SK-N-SH treated with all-trans-retinoic acid at 6 μM for 48 hours (cell line): Measurements from ENCODE around the gene MMP14.

ENCODE experiments used
- ATAC-seq: fragments of 200-7000 bp; cut with Tn5 transposase; 3 replicates; pipeline ENCODE4 v1.9.1; 2020; ENCODE audit warnings: mild to moderate bottlenecking, moderate library complexity
- BACH2 ChIP-seq: fragments of 250-450 bp; sonication (Bioruptor Pico); IDR thresholded peaks from 2 replicates; pipeline ENCODE4 v1.9.0; 2021; ENCODE audit warnings: mild to moderate bottlenecking, borderline replicate concordance
- ESRRG ChIP-seq: fragments of 250-450 bp; sonication (Bioruptor Pico); IDR thresholded peaks from 2 replicates; pipeline ENCODE4 v1.6.1; 2021; ENCODE audit warnings: mild to moderate bottlenecking
- GLIS3 ChIP-seq: fragments of 250-450 bp; sonication (Bioruptor Pico); IDR thresholded peaks from 2 replicates; pipeline ENCODE4 v1.5.0; 2020; ENCODE audit warnings: mild to moderate bottlenecking, moderate library complexity
- OSR1 ChIP-seq: fragments of 250-450 bp; sonication (Bioruptor Pico); IDR thresholded peaks from 2 replicates; pipeline ENCODE4 v1.8.0; 2022; ENCODE audit warnings: moderate library complexity, mild to moderate bottlenecking, inconsistent platforms
- PATZ1 ChIP-seq: fragments of 250-450 bp; sonication (Bioruptor Pico); IDR thresholded peaks from 2 replicates; pipeline ENCODE4 v1.8.0; 2020; ENCODE audit warnings: mild to moderate bottlenecking, moderate library complexity, borderline replicate concordance
- PPARA ChIP-seq: fragments of 250-450 bp; sonication (Bioruptor Pico); IDR thresholded peaks from 2 replicates; pipeline ENCODE4 v1.5.0; 2020; ENCODE audit warnings: mild to moderate bottlenecking, borderline replicate concordance
- RARB ChIP-seq: fragments of 250-450 bp; sonication (Bioruptor Pico); IDR thresholded peaks from 2 replicates; pipeline ENCODE4 v1.8.0; 2021; ENCODE audit warnings: mild to moderate bottlenecking, moderate library complexity
- SNAI2 ChIP-seq: fragments of 250-450 bp; sonication (Bioruptor Pico); IDR thresholded peaks from 2 replicates; pipeline ENCODE4 v1.5.0; 2020; ENCODE audit warnings: mild to moderate bottlenecking, moderate library complexity
- TOX ChIP-seq: fragments of 250-450 bp; sonication (Bioruptor Pico); IDR thresholded peaks from 2 replicates; pipeline ENCODE4 v1.8.0; 2021; ENCODE audit warnings: mild to moderate bottlenecking, moderate library complexity, borderline replicate concordance
- ZFP3 ChIP-seq: fragments of 250-450 bp; sonication (Bioruptor Pico); IDR thresholded peaks from 2 replicates; pipeline ENCODE4 v1.5.0; 2020; ENCODE audit warnings: mild to moderate bottlenecking, moderate library complexity
- ZFP30 ChIP-seq: fragments of 450-650 bp; formaldehyde crosslinking; IDR thresholded peaks from 2 replicates; pipeline ENCODE4 v1.5.0; 2022; ENCODE audit warnings: mild to moderate bottlenecking, moderate library complexity
- ZNF565 ChIP-seq: fragments of 450-650 bp; formaldehyde crosslinking; conservative IDR thresholded peaks from 2 replicates; pipeline ENCODE4 v1.5.0; 2020; ENCODE audit warnings: low read depth, mild to moderate bottlenecking, moderate library complexity
- ZNF70 ChIP-seq: fragments of 450-650 bp; formaldehyde crosslinking; IDR thresholded peaks from 2 replicates; pipeline ENCODE4 v1.5.0; 2020; ENCODE audit warnings: mild to moderate bottlenecking, moderate library complexity
- ZNF8 ChIP-seq: fragments of 450-650 bp; formaldehyde crosslinking; IDR thresholded peaks from 2 replicates; pipeline ENCODE4 v1.5.0; 2020; ENCODE audit warnings: mild to moderate bottlenecking, moderate library complexity
- TF ChIP-seq, protein P1 (sequence below): fragments of 250-450 bp; sonication (Bioruptor Pico); IDR thresholded peaks from 2 replicates; pipeline ENCODE4 v1.8.0; 2021; ENCODE audit warnings: low read depth, mild to moderate bottlenecking, moderate library complexity, borderline replicate concordance
- TF ChIP-seq, protein P2 (sequence below): fragments of 250-450 bp; sonication (Bioruptor Pico); IDR thresholded peaks from 2 replicates; pipeline ENCODE4 v1.5.1; 2020; ENCODE audit warnings: low read depth, mild to moderate bottlenecking, moderate library complexity

Gene MMP14

GRCh38 chr14:22870811-22871223 is 34.4 kb downstream of the MMP14 start:
- ATAC-seq, result peak; percentile 4; the same call in 2 of the 3 replicates
- TF ChIP-seq ZNF8 (CRISPR knock-in tag) (no peak), PATZ1 (CRISPR knock-in tag) (no peak)

GRCh38 chr14:22871224-22872032 is 35.0 kb downstream of the MMP14 start, which contains the start of gene LRP10:
Gene LRP10, plus strand, starts transcription at chr14:22871740. Its CDS starts 564 bp downstream, at chr14:22872304.
- TF ChIP-seq GLIS3 (0 out of 2 replicates have a peak, but pooled peaks have one; percentile 60), ZFP30 (CRISPR knock-in tag) (no peak)
- ATAC-seq, result peak; percentile 92

DNA sequence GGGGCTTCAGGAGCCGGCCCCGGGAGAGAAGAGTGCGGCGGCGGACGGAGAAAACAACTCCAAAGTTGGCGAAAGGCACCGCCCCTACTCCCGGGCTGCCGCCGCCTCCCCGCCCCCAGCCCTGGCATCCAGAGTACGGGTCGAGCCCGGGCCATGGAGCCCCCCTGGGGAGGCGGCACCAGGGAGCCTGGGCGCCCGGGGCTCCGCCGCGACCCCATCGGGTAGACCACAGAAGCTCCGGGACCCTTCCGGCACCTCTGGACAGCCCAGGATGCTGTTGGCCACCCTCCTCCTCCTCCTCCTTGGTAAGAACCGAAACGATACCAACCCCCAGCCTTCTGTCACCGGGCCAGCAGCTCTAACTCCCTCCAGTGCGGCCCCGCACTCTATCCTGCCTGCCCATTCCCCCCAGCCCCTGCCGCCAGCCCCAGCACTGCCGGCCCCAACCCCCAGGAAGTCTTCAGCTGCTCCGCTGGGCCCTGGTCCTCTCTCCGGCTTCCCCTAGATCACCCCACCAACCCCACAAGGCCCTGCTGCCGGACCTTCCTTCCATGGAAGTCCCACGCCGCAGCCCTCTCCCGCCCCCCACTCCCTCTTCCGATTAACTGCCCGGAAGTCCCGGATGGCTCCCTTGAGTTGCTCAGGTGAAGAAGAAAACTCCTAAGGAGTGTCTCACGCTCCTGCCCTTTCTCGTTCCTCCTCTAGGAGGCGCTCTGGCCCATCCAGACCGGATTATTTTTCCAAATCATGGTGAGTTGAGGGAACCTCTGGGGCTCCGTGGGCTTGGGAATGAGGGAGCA is 35.8 kb downstream of the MMP14 start:
- ATAC-seq, result peak; percentile 75
- no peak for TF ChIP-seq TOX (CRISPR knock-in tag)
- TF ChIP-seq ZNF565 (CRISPR knock-in tag), result no peak
- TF ChIP-seq RARB (CRISPR knock-in tag), result no peak
- no peak for TF ChIP-seq BACH2 (CRISPR knock-in tag)
- no peak for TF ChIP-seq PATZ1 (CRISPR knock-in tag)
- no peak for TF ChIP-seq ZFP3 (CRISPR knock-in tag)
- TF ChIP-seq OSR1 (CRISPR knock-in tag), result no peak
- TF ChIP-seq, protein P1, sequence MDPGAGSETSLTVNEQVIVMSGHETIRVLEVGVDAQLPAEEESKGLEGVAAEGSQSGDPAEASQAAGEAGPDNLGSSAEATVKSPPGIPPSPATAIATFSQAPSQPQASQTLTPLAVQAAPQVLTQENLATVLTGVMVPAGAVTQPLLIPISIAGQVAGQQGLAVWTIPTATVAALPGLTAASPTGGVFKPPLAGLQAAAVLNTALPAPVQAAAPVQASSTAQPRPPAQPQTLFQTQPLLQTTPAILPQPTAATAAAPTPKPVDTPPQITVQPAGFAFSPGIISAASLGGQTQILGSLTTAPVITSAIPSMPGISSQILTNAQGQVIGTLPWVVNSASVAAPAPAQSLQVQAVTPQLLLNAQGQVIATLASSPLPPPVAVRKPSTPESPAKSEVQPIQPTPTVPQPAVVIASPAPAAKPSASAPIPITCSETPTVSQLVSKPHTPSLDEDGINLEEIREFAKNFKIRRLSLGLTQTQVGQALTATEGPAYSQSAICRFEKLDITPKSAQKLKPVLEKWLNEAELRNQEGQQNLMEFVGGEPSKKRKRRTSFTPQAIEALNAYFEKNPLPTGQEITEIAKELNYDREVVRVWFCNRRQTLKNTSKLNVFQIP, result no peak
- no peak for TF ChIP-seq ZFP30 (CRISPR knock-in tag)
- no peak for TF ChIP-seq ZNF8 (CRISPR knock-in tag)
- no peak for TF ChIP-seq ZNF70
- no peak for TF ChIP-seq PPARA
- no peak for TF ChIP-seq GLIS3

DNA sequence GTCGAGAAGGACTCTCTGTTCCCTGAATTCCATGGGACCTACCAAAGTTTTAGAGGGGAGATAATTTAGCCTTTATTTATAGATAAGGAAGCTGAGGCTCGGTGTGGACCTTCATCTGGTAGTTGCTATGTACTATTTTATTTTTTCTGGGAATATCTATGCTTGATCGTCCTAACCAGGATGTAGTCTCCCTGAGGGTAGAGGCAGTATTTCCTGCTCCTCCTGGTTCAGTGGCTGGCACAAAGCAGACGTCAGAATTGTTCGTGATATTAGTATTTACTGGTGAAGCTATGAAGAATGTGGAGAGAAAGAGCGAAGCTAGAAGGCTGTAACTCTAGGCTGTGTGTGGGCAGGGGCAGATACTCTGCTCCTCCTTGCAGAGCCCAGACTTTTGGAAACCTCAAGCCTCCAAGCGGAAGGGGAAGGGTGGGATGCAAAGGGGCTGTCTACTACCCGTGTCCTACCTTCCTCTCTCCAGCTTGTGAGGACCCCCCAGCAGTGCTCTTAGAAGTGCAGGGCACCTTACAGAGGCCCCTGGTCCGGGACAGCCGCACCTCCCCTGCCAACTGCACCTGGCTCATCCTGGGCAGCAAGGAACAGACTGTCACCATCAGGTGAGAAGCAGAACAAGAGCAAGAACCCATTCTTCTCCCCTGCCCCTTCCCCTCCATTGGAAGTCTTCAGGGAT is 36.6 kb downstream of the MMP14 start:
- TF ChIP-seq PATZ1 (CRISPR knock-in tag), result no peak
- no peak for TF ChIP-seq ESRRG (CRISPR knock-in tag)
- no peak for ATAC-seq

DNA sequence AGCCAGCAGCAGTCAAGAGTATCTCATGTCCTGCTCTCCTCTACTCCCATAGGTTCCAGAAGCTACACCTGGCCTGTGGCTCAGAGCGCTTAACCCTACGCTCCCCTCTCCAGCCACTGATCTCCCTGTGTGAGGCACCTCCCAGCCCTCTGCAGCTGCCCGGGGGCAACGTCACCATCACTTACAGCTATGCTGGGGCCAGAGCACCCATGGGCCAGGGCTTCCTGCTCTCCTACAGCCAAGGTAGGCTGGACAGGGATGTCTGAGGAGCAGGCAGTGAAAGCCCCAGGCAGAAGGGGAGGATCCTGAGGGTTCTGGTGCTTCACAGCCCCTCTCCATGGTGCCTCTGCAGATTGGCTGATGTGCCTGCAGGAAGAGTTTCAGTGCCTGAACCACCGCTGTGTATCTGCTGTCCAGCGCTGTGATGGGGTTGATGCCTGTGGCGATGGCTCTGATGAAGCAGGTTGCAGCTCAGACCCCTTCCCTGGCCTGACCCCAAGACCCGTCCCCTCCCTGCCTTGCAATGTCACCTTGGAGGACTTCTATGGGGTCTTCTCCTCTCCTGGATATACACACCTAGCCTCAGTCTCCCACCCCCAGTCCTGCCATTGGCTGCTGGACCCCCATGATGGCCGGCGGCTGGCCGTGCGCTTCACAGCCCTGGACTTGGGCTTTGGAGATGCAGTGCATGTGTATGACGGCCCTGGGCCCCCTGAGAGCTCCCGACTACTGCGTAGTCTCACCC is 38.8 kb downstream of the MMP14 start:
- no peak for ATAC-seq
- TF ChIP-seq RARB (CRISPR knock-in tag) (no peak), ZNF8 (CRISPR knock-in tag) (no peak), ZFP3 (CRISPR knock-in tag) (no peak), SNAI2 (CRISPR knock-in tag) (no peak), ESRRG (CRISPR knock-in tag) (no peak), BACH2 (CRISPR knock-in tag) (no peak), ZNF565 (CRISPR knock-in tag) (no peak)
- TF ChIP-seq, protein P1, result no peak
- TF ChIP-seq, protein P2, sequence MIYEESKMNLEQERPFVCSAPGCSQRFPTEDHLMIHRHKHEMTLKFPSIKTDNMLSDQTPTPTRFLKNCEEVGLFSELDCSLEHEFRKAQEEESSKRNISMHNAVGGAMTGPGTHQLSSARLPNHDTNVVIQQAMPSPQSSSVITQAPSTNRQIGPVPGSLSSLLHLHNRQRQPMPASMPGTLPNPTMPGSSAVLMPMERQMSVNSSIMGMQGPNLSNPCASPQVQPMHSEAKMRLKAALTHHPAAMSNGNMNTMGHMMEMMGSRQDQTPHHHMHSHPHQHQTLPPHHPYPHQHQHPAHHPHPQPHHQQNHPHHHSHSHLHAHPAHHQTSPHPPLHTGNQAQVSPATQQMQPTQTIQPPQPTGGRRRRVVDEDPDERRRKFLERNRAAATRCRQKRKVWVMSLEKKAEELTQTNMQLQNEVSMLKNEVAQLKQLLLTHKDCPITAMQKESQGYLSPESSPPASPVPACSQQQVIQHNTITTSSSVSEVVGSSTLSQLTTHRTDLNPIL (CRISPR knock-in tag), result no peak
